ENCODE results near the gene VAPB.

DNA sequence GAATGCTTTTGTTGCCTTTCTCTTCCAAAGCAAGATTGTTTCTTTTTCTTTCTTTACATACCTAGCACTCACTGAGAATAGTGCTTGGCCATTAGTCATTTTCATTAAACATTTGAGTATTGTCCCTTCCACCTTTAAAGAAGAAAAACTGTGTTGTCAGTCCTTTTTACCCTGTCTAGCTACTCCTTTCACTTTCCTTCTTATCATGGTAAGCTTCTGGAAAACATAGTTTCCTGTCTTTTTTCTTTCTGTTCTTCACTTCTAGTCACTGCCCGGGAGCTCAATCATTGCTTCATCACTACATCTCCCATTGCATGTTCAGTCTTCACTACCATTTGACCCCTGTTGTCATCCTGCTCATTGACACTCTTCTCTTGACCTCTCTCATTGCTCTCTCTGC lies 12.1 kb downstream of the VAPB start:
- TF ChIP-seq POLR2A (IDR thresholded peaks at IDR 0.05; ENCODE audit: low read length) (no peak), GATA1 (IDR thresholded peaks at IDR 0.05; ENCODE audit: low read depth, low read length) (no peak)

Data from erythroblast (primary cell).